Aorta (tissue), 5 donors: ENCODE measurements around the gene LRCH1. TPM values are rescaled to one million over a fixed set of nuclear protein-coding genes. Genes with fewer than 3 reads are reported as not detected.

Experiments
- ATAC-seq: fragments of 200-7000 bp; cut with Tn5 transposase; one replicate; pipeline ENCODE4 v1.9.1; 2022; ENCODE audit warnings: moderate library complexity; ENCODE audit not compliant: low FRiP score
- DNase-seq, 2 donors: peaks; one replicate each; pipeline ENCODE4 v3.0.0-alpha.2; 2020
- H3K27ac ChIP-seq, 2 donors: one replicate each; pipeline ENCODE4 v1.5.1; 2013; ENCODE audit warnings: low read length in 2 of 2, mild to moderate bottlenecking in 2 of 2, moderate library complexity in 2 of 2, control low read depth in 1 of 2, inconsistent platforms in 1 of 2, low read depth in 1 of 2
- H3K27me3 ChIP-seq, 2 donors: one replicate each; pipeline ENCODE4 v1.6.1; 2013; ENCODE audit warnings: control low read depth in 1 of 2, low read length in 1 of 2, mild to moderate bottlenecking in 1 of 2, moderate library complexity in 1 of 2; ENCODE audit not compliant: insufficient read depth in 2 of 2, control insufficient read depth in 1 of 2
- H3K36me3 ChIP-seq, 2 donors: one replicate each; pipeline ENCODE4 v1.6.1; 2013; ENCODE audit warnings: control low read depth in 1 of 2, low read length in 1 of 2, mild to moderate bottlenecking in 1 of 2; ENCODE audit not compliant: insufficient read depth in 2 of 2, control insufficient read depth in 1 of 2
- H3K4me1 ChIP-seq, 2 donors: one replicate each; pipeline ENCODE4 v1.6.1; 2013; ENCODE audit warnings: low read length in 2 of 2, control low read depth in 1 of 2, mild to moderate bottlenecking in 1 of 2, moderate library complexity in 1 of 2; ENCODE audit not compliant: insufficient read depth in 2 of 2, control insufficient read depth in 1 of 2
- H3K4me3 ChIP-seq, 2 donors: one replicate each; pipeline ENCODE4 v1.5.1; 2013; ENCODE audit warnings: low read length in 2 of 2, control low read depth in 1 of 2, mild to moderate bottlenecking in 1 of 2
- H3K9me3 ChIP-seq: one replicate; pipeline ENCODE4 v1.6.1; 2013; ENCODE audit warnings: mild to moderate bottlenecking, low read length; ENCODE audit not compliant: control insufficient read depth
- WGBS, 2 donors: extraction: QIAGEN DNeasy Blood & Tissue Kit; methylation state at CpG; one replicate each; pipeline ENCODE4 v1.1.7; 2013; 5-methylcytosine and 5-hydroxymethylcytosine counted together
- intact Hi-C, 2 donors: fragments of 100-400 bp; cut with DNase I; formaldehyde crosslinking; loops; one replicate each; pipeline versions ENCODE4 v1.14.2 to v1.15.0; 2022
- polyA plus RNA-seq, 2 donors: library from polyadenylated mRNA; stranded (reverse); fragments of 200-250 nt; gene quantifications; one replicate each; pipeline ENCODE4 v1.2.3, GENCODE V29; 2013
- total RNA-seq, 2 donors: library from RNA; stranded (reverse); fragmentation: NEBNext Ultra II Directional; extraction: Animal tissue kit (Norgen Biotek cat#: 25700); gene quantifications; one replicate each; pipeline ENCODE4 v1.2.1, GENCODE V29; 2021
- donor health status: healthy with polysubstance abuse.
- donor health status: Bipolar disorder and iron deficiency.
- donor health status: DM: no; HTN: no; CAD: no.
- donor health status: DM: no; HTN: no; CAD: no.
- donor health status: DM: yes; HTN: yes; CAD: no.

LRCH1 gene
- total and polyA plus RNA-seq, 4 donors, result 12.3 to 46.5 (median 28.8) TPM

GRCh38 chr13:46582190-46582589 is 29.2 kb downstream of the LRCH1 start:
- intact Hi-C loops, result no loop called here
- H3K9me3 ChIP-seq, result no peaks in the 10 kb centered on the region
- DNase-seq, result no peak
- 64 to 74% methylated on average over 2 of the region's 2 CpGs for WGBS, 2 donors
- H3K4me1 ChIP-seq, result peaks cover 23 to 27% of the 10 kb centered on the region in 2 donors
- ATAC-seq, result no peak
- H3K36me3 ChIP-seq, result no peaks in the 10 kb centered on the region
- no peak overlapping the region for H3K27ac ChIP-seq
- no peaks in the 10 kb centered on the region for H3K27me3 ChIP-seq
- H3K4me3 ChIP-seq, result no peak overlapping the region

- ATAC-seq (no peak), DNase-seq (no peak)
- H3K27ac ChIP-seq, result peak overlapping the region; percentile 65 to 85
- WGBS, 2 donors, result 20 to 31% methylated on average over 7 of the region's 7 CpGs
- peaks cover 6 to 13% of the 10 kb centered on the region in 2 donors for H3K4me1 ChIP-seq
- no peaks in the 10 kb centered on the region for H3K9me3 ChIP-seq
- intact Hi-C loops, result no loop called here
- H3K27me3 ChIP-seq, result no peaks in the 10 kb centered on the region
- H3K4me3 ChIP-seq, result no peak overlapping the region
- no peaks in the 10 kb centered on the region for H3K36me3 ChIP-seq
Measured at GRCh38 chr13:46586751-46587514, 34.0 kb downstream of the LRCH1 start.

GRCh38 chr13:46587807-46588418 is 34.9 kb downstream of the LRCH1 start:
- H3K27ac ChIP-seq, result no peak overlapping the region
- no peaks in the 10 kb centered on the region for H3K27me3 ChIP-seq
- no peaks in the 10 kb centered on the region for H3K9me3 ChIP-seq
- no peak for DNase-seq
- 48 to 52% methylated on average over 4 of the region's 4 CpGs for WGBS, 2 donors
- H3K4me3 ChIP-seq, result no peak overlapping the region
- H3K36me3 ChIP-seq, result no peaks in the 10 kb centered on the region
- intact Hi-C loops, result no loop called here
- ATAC-seq, result no peak
- H3K4me1 ChIP-seq, result peaks cover 4 to 11% of the 10 kb centered on the region in 2 donors

GRCh38 chr13:46592385-46592784 is 39.4 kb downstream of the LRCH1 start:
- Histone ChIP-seq H3K4me3 (no peak overlapping the region), H3K27ac (no peak overlapping the region), H3K36me3 (no peaks in the 10 kb centered on the region), H3K27me3 (no peaks in the 10 kb centered on the region), H3K9me3 (no peaks in the 10 kb centered on the region), H3K4me1 (peaks cover 3 to 20% of the 10 kb centered on the region in 2 donors)
- intact Hi-C loops, result no loop called here
- DNase-seq (no peak), ATAC-seq (no peak)

GRCh38 chr13:46593398-46593797 is 40.4 kb downstream of the LRCH1 start:
- Histone ChIP-seq H3K4me1 (peaks cover 3 to 20% of the 10 kb centered on the region in 2 donors), H3K4me3 (no peak overlapping the region), H3K9me3 (no peaks in the 10 kb centered on the region), H3K27ac (no peak overlapping the region), H3K27me3 (no peaks in the 10 kb centered on the region), H3K36me3 (no peaks in the 10 kb centered on the region)
- ATAC-seq (no peak), DNase-seq (no peak)
- intact Hi-C loops, result no loop called here
- WGBS, 2 donors, result 86 to 88% methylated on average over 11 of the region's 11 CpGs

GRCh38 chr13:46594374-46595078 is 41.6 kb downstream of the LRCH1 start:
- Histone ChIP-seq H3K27me3 (no peaks in the 10 kb centered on the region), H3K4me3 (no peak overlapping the region), H3K27ac (no peak overlapping the region), H3K4me1 (peaks cover 3 to 20% of the 10 kb centered on the region in 2 donors), H3K9me3 (no peaks in the 10 kb centered on the region), H3K36me3 (no peaks in the 10 kb centered on the region)
- ATAC-seq (no peak), DNase-seq (no peak)
- intact Hi-C loops, result no loop called here
- 68 to 70% methylated on average over 5 of the region's 5 CpGs for WGBS, 2 donors

- WGBS, 2 donors, result 38 to 41% methylated on average over 6 of the region's 6 CpGs
- no peak overlapping the region for H3K4me3 ChIP-seq
- H3K27ac ChIP-seq, result peak overlapping the region in 1 of 2 donors; percentile 64
Measured at GRCh38 chr13:46595136-46595884, 42.3 kb downstream of the LRCH1 start.

GRCh38 chr13:46595885-46596275 is 42.9 kb downstream of the LRCH1 start:
- intact Hi-C loops, result no loop called here
- Histone ChIP-seq H3K27ac (peak overlapping the region in 1 of 2 donors; percentile 27), H3K4me3 (no peak overlapping the region), H3K27me3 (no peaks in the 10 kb centered on the region), H3K9me3 (no peaks in the 10 kb centered on the region), H3K4me1 (peaks cover 4 to 24% of the 10 kb centered on the region in 2 donors), H3K36me3 (no peaks in the 10 kb centered on the region)
- no peak for DNase-seq
- 22 to 31% methylated on average over 1 of the region's 1 CpG for WGBS, 2 donors
- no peak for ATAC-seq

More at GRCh38 chr13:46595136-46595884, 42.3 kb downstream of the LRCH1 start:
- intact Hi-C loops, result no loop called here
- Histone ChIP-seq H3K9me3 (no peaks in the 10 kb centered on the region), H3K4me1 (peaks cover 3 to 20% of the 10 kb centered on the region in 2 donors), H3K27me3 (no peaks in the 10 kb centered on the region), H3K36me3 (no peaks in the 10 kb centered on the region)
- ATAC-seq, result peak; percentile 50
- no peak for DNase-seq
